Transverse colon (tissue), 4 donors: ENCODE data around the gene DDN. TPM values are rescaled to one million over a fixed set of nuclear protein-coding genes. Genes with fewer than 3 reads are reported as not detected.

ENCODE experiments used
- DNase-seq: peaks from one replicate; pipeline ENCODE4 v3.0.0-alpha.2; 2019
- H3K27ac ChIP-seq, 4 donors: fragments of 200-600 bp; sonication (generic); 2 replicates each; pipeline ENCODE4 v1.5.1; 2016 to 2018; ENCODE audit warnings: inconsistent platforms in 4 of 4
- H3K27me3 ChIP-seq: fragments of 200-600 bp; sonication (generic); 2 replicates; pipeline ENCODE4 v1.5.1; 2017; ENCODE audit warnings: inconsistent platforms
- H3K36me3 ChIP-seq, 4 donors: fragments of 200-600 bp; sonication (generic); 2 replicates each; pipeline ENCODE4 v1.5.1; 2017 to 2019; ENCODE audit warnings: inconsistent platforms in 4 of 4
- H3K4me1 ChIP-seq, 4 donors: fragments of 200-600 bp; sonication (generic); 2 replicates each; pipeline ENCODE4 v1.5.1; 2017 to 2020; ENCODE audit warnings: inconsistent platforms in 4 of 4
- H3K4me3 ChIP-seq, 4 donors: fragments of 200-600 bp; sonication (generic); 1 replicate in 1 of 4; 2 replicates in 3 of 4; pipeline versions ENCODE4 v1.5.1 to v1.6.1; 2017 to 2019; ENCODE audit warnings: inconsistent platforms in 4 of 4
- H3K9me3 ChIP-seq, 2 donors: fragments of 200-600 bp; sonication (generic); 2 replicates each; pipeline ENCODE4 v1.5.1; 2017 to 2019; ENCODE audit warnings: inconsistent platforms in 2 of 2
- CTCF ChIP-seq, 5 experiments: fragments of 200-600 bp in 3 of 5; fragments of 450-650 bp in 2 of 5; sonication (generic) in 3 of 5; IDR thresholded peaks; 1 replicate in 2 of 5; 2 replicates in 3 of 5; pipeline ENCODE4 v1.5.1; 2016 to 2017; ENCODE audit warnings: antibody characterized with exemption in 5 of 5, inconsistent platforms in 3 of 5, mild to moderate bottlenecking in 2 of 5, moderate library complexity in 1 of 5
- EP300 ChIP-seq: sonication (generic); formaldehyde crosslinking; IDR thresholded peaks from one replicate; pipeline ENCODE4 v1.6.1; 2017; ENCODE audit warnings: antibody characterized with exemption, low read depth
- POLR2A ChIP-seq: fragments of 450-650 bp; IDR thresholded peaks from one replicate; pipeline ENCODE4 v1.6.1; 2016; ENCODE audit warnings: antibody characterized with exemption, mild to moderate bottlenecking, moderate library complexity
- POLR2AphosphoS5 ChIP-seq, 3 donors: sonication (generic); formaldehyde crosslinking; IDR thresholded peaks; one replicate each; pipeline ENCODE4 v1.6.1; 2016; ENCODE audit warnings: antibody characterized with exemption in 3 of 3
- WGBS, 2 donors: methylation state at CpG; one replicate each; pipeline ENCODE4 v1.1.5; 2018; ENCODE audit warnings: low coverage in 1 of 2; 5-methylcytosine and 5-hydroxymethylcytosine counted together
- in situ Hi-C, 4 donors: fragments of 200-750 bp; cut with MboI; loops; one replicate each; pipeline versions ENCODE4 v1.15.0 to v1.15.1; 2017; ENCODE audit warnings: low sequenced_read_pairs in 3 of 4, low pct_ligation_motif_present in 1 of 4, low pct_unique_long_range_greater_than_20kb in 1 of 4
- intact Hi-C: fragments of 100-400 bp; cut with DNase I; formaldehyde crosslinking; loops from one replicate; pipeline ENCODE4 v1.15.1; 2023; ENCODE audit warnings: low total_unique reads
- total RNA-seq, 4 donors: library from RNA; depleted of rRNA; stranded (reverse); fragments of >200 nt; gene quantifications; one replicate each; pipeline ENCODE4 v1.1.0, GENCODE V29; 2016

Gene DDN
- total RNA-seq, 4 donors from 2014 or later, result 0.27 to 0.32 TPM; not detected in 2

- H3K27me3 ChIP-seq, result no peaks in the 10 kb centered on the region
- peaks cover 0 to 46% (median 16%) of the 10 kb centered on the region in 4 donors for H3K36me3 ChIP-seq
- no peak overlapping the region for H3K27ac ChIP-seq
- intact Hi-C loops, result no loop called here
- in situ Hi-C loops, result no loop called here
- H3K4me1 ChIP-seq, result no peaks in the 10 kb centered on the region
- DNase-seq, result peak; percentile 6
- H3K9me3 ChIP-seq, result no peaks in the 10 kb centered on the region
- WGBS, 2 donors, result 92% methylated on average over 21 of the region's 21 CpGs; no CpG with 5 or more reads in 1 of the 2 donors
- H3K4me3 ChIP-seq, result no peak overlapping the region
- no peak for TF ChIP-seq EP300
These were observed 26.9 kb upstream of the DDN start for GRCh38 chr12:49026101-49026500.

GRCh38 chr12:49025463-49025862 is 26.3 kb upstream of the DDN start:
- in situ Hi-C loops (no loop called here), intact Hi-C loops (no loop called here)
- no peak for DNase-seq
- H3K4me3 ChIP-seq, result no peak overlapping the region
- H3K27ac ChIP-seq, result no peak overlapping the region
- no peaks in the 10 kb centered on the region for H3K9me3 ChIP-seq
- 89% methylated on average over 3 to 4 of the region's 4 CpGs for WGBS, 2 donors
- H3K36me3 ChIP-seq, result peaks cover 0 to 46% (median 16%) of the 10 kb centered on the region in 4 donors
- no peaks in the 10 kb centered on the region for H3K4me1 ChIP-seq
- TF ChIP-seq POLR2AphosphoS5 (IDR thresholded peaks at IDR 0.05) (no peak), POLR2A (no peak), CTCF (IDR thresholded peaks at IDR 0.05) (no peak), EP300 (no peak)
- H3K27me3 ChIP-seq, result no peaks in the 10 kb centered on the region

- Histone ChIP-seq H3K36me3 (peaks cover 0 to 46% (median 16%) of the 10 kb centered on the region in 4 donors), H3K4me3 (no peak overlapping the region), H3K4me1 (peaks cover 0 to 2% (median under 1%) of the 10 kb centered on the region in 4 donors), H3K9me3 (no peaks in the 10 kb centered on the region), H3K27ac (no peak overlapping the region), H3K27me3 (no peaks in the 10 kb centered on the region)
- in situ Hi-C loops (no loop called here), intact Hi-C loops (no loop called here)
- DNase-seq, result peak; percentile 3
- WGBS, 2 donors, result 94% methylated on average over 12 of the region's 12 CpGs; no CpG with 5 or more reads in 1 of the 2 donors
- TF ChIP-seq POLR2A (no peak), CTCF (IDR thresholded peaks at IDR 0.05) (no peak), EP300 (no peak), POLR2AphosphoS5 (IDR thresholded peaks at IDR 0.05) (no peak)
These were observed 25.4 kb upstream of the DDN start for GRCh38 chr12:49024543-49024942.

GRCh38 chr12:49023812-49024211 is 24.6 kb upstream of the DDN start:
- in situ Hi-C loops (no loop called here), intact Hi-C loops (no loop called here)
- peaks cover 0 to 42% (median 16%) of the 10 kb centered on the region in 4 donors for H3K36me3 ChIP-seq
- H3K27ac ChIP-seq, result no peak overlapping the region
- H3K4me1 ChIP-seq, result peaks cover 0 to 9% (median 5%) of the 10 kb centered on the region in 4 donors
- 85 to 97% methylated on average over 1 to 2 of the region's 2 CpGs for WGBS, 2 donors
- DNase-seq, result no peak
- H3K9me3 ChIP-seq, result no peaks in the 10 kb centered on the region
- no peak for TF ChIP-seq POLR2AphosphoS5 (IDR thresholded peaks at IDR 0.05)
- no peak overlapping the region for H3K4me3 ChIP-seq
- no peaks in the 10 kb centered on the region for H3K27me3 ChIP-seq

GRCh38 chr12:49022558-49023178 is 23.5 kb upstream of the DDN start:
- TF ChIP-seq POLR2AphosphoS5 (IDR thresholded peaks at IDR 0.05) (no peak), EP300 (no peak), POLR2A (no peak), CTCF (IDR thresholded peaks at IDR 0.05) (no peak)
- Histone ChIP-seq H3K36me3 (peaks cover 0 to 30% (median 13%) of the 10 kb centered on the region in 4 donors), H3K4me3 (no peak overlapping the region), H3K9me3 (no peaks in the 10 kb centered on the region), H3K4me1 (peaks cover 3 to 13% (median 7%) of the 10 kb centered on the region in 4 donors), H3K27ac (no peak overlapping the region), H3K27me3 (no peaks in the 10 kb centered on the region)
- WGBS, 2 donors, result 91% methylated on average over 15 of the region's 15 CpGs; no CpG with 5 or more reads in 1 of the 2 donors
- peak; percentile 6 for DNase-seq
- in situ Hi-C loops, result no loop called here
- intact Hi-C loops, result no loop called here
